GM12874 (cell line): ENCODE measurements around the gene GPRIN2.

Experiments used
- CTCF ChIP-seq: IDR thresholded peaks from 2 replicates; pipeline ENCODE4 v1.5.1; 2011; ENCODE audit warnings: low read depth, mild to moderate bottlenecking, control low read depth, low read length, moderate library complexity; ENCODE audit not compliant: insufficient read depth

Gene GPRIN2

GRCh38 chr10:46553238-46554049, 3.0 kb downstream of the GPRIN2 start:
- TF ChIP-seq CTCF, result no peak

- no peak for TF ChIP-seq CTCF
These were observed 3.8 kb downstream of the GPRIN2 start for GRCh38 chr10:46552526-46553237.

- no peak for TF ChIP-seq CTCF
These were observed 4.5 kb downstream of the GPRIN2 start for GRCh38 chr10:46551701-46552525.

DNA sequence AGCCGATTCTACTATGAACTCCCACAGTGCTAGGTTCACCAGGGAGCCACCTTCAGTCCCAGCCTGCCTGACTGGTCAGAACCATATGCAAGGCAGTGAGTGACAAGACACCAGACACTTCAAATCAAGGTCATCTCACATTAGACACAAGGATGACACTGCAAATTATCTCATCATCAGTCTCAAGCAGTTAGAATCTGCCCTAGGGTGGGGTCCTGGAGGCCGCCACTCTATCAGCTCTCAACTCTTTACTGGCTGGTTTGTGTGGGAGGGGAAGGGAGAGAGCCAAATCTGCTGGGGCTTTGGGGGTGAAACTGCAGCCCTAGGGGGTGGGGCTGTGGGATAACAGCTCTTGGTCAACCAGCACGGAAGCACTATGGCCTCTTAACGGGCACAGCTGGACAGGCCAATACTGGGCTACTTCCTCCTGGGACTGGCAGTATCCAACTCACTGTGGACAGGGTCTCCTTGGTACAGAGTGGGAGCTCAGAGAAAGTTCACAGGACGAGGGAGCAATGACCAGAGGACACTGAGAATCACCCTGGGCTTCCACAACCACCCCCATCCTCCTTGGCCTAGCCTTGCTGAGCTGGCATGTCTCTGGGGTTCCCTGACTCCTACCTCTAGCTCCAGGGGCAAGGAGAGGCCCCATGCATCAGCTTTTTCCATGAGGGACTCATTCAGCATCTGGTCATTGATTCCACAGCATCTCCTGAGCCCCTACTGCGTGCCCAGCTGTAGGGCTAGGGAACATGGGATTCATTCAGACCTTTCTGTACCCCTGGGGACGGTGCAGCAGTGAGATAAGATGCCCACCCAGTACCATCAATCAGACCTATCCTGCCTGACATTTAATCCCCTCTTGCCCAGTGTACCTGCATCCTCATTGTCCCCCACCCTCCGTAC, 5.4 kb downstream of the GPRIN2 start:
- TF ChIP-seq CTCF, result no peak

- no peak for TF ChIP-seq CTCF
These were observed 6.2 kb downstream of the GPRIN2 start for GRCh38 chr10:46550076-46550790.

GRCh38 chr10:46549171-46550075, 7.0 kb downstream of the GPRIN2 start:
- TF ChIP-seq CTCF, result no peak
